Measurements from ENCODE around the gene ATG13.

- TF ChIP-seq POLR2A (IDR thresholded peaks at IDR 0.05) (no peak), CTCF (IDR thresholded peaks at IDR 0.05) (no peak)
Observed at GRCh38 chr11:46603704-46604308, 13.5 kb upstream of the ATG13 start.

Measured in right lobe of liver (tissue), 4 donors.